Endothelial cell (in vitro differentiated cells): ENCODE data around the gene GNL2. TPM values are rescaled to one million over a fixed set of nuclear protein-coding genes. Genes with fewer than 3 reads are reported as not detected.
"Not testable (repeated sequence)": the region's sequence is repeated elsewhere in the genome, so short reads cannot be mapped to it uniquely, and the experiment has no call there.

Source experiments
- DNase-seq: peaks from one replicate; pipeline ENCODE4 v3.0.0; 2021; ENCODE audit warnings: low spot score
- H3K27ac Mint-ChIP-seq: one replicate; pipeline ENCODE4 v1.8.0; 2021; ENCODE audit warnings: mixed read lengths, inconsistent platforms; ENCODE audit not compliant: unreplicated experiment
- H3K27me3 Mint-ChIP-seq: one replicate; pipeline ENCODE4 v1.8.0; 2021; ENCODE audit warnings: mild to moderate bottlenecking, moderate library complexity, mixed read lengths, inconsistent platforms; ENCODE audit not compliant: unreplicated experiment
- H3K36me3 Mint-ChIP-seq: one replicate; pipeline ENCODE4 v1.8.0; 2021; ENCODE audit warnings: mild to moderate bottlenecking, low read depth, mixed read lengths, inconsistent platforms; ENCODE audit not compliant: unreplicated experiment
- H3K4me1 Mint-ChIP-seq: one replicate; pipeline ENCODE4 v1.8.0; 2021; ENCODE audit warnings: mild to moderate bottlenecking, mixed read lengths, inconsistent platforms; ENCODE audit not compliant: unreplicated experiment
- H3K4me3 Mint-ChIP-seq: one replicate; pipeline ENCODE4 v1.8.0; 2021; ENCODE audit warnings: mild to moderate bottlenecking, mixed read lengths, inconsistent platforms; ENCODE audit not compliant: unreplicated experiment
- H3K9me3 Mint-ChIP-seq: one replicate; pipeline ENCODE4 v1.8.0; 2021; ENCODE audit warnings: mixed read lengths, inconsistent platforms; ENCODE audit not compliant: unreplicated experiment
- CTCF ChIP-seq: fragments of 200-600 bp; sonication (generic); IDR thresholded peaks from one replicate; pipeline ENCODE4 v1.5.0; 2021; ENCODE audit warnings: antibody characterized with exemption; ENCODE audit not compliant: unreplicated experiment
- total RNA-seq: library from RNA; stranded (reverse); fragmentation: NEBNext Ultra II Directional; extraction: Animal tissue kit (Norgen Biotek cat#: 25700); gene quantifications from one replicate; pipeline ENCODE4 v1.2.1, GENCODE V29; 2021; ENCODE audit not compliant: unreplicated experiment

GNL2 gene
- total RNA-seq, 1 donor from 2014 or later = 38.9 TPM

GRCh38 chr1:37519613-37520012 lies 76.1 kb downstream of the GNL2 start:
- Mint-ChIP-seq H3K36me3 (peaks cover 5% of the 10 kb centered on the region), H3K4me3 (no peak overlapping the region), H3K9me3 (no peaks in the 10 kb centered on the region)

GRCh38 chr1:37518929-37519328 lies 76.8 kb downstream of the GNL2 start:
- H3K4me3 Mint-ChIP-seq, DNase-seq, H3K27me3 Mint-ChIP-seq, H3K27ac Mint-ChIP-seq, H3K9me3 Mint-ChIP-seq, H3K36me3 Mint-ChIP-seq: not testable (repeated sequence)
- peaks cover 13% of the 10 kb centered on the region for H3K4me1 Mint-ChIP-seq

More at GRCh38 chr1:37519613-37520012, 76.1 kb downstream of the GNL2 start:
- Mint-ChIP-seq H3K27ac (no peak overlapping the region), H3K4me1 (peaks cover 11% of the 10 kb centered on the region), H3K27me3 (peaks cover 6% of the 10 kb centered on the region)
- DNase-seq = no peak
- no peak for TF ChIP-seq CTCF

GRCh38 chr1:37518241-37518640 lies 77.5 kb downstream of the GNL2 start:
- not testable (repeated sequence) for H3K4me3 Mint-ChIP-seq, H3K27me3 Mint-ChIP-seq, DNase-seq, H3K27ac Mint-ChIP-seq, H3K9me3 Mint-ChIP-seq, H3K36me3 Mint-ChIP-seq
- peaks cover 15% of the 10 kb centered on the region for H3K4me1 Mint-ChIP-seq

GRCh38 chr1:37517569-37517968 lies 78.2 kb downstream of the GNL2 start:
- TF ChIP-seq CTCF = no peak
- no peak overlapping the region for H3K4me3 Mint-ChIP-seq
- no peaks in the 10 kb centered on the region for H3K9me3 Mint-ChIP-seq
- no peak overlapping the region for H3K27ac Mint-ChIP-seq
- DNase-seq = no peak
- peaks cover 8% of the 10 kb centered on the region for H3K27me3 Mint-ChIP-seq
- H3K4me1 Mint-ChIP-seq = peaks cover 16% of the 10 kb centered on the region
- H3K36me3 Mint-ChIP-seq = peaks cover 5% of the 10 kb centered on the region

Other genes starting within 250 kb of the GNL2 start
- gene ZC3H12A, start 121.4 kb downstream of the GNL2 start, total RNA-seq = 5.4 TPM
- gene MEAF6, start 81.2 kb downstream of the GNL2 start, total RNA-seq = 50.6 TPM
- gene SNIP1, start 41.6 kb downstream of the GNL2 start, total RNA-seq = 21.4 TPM
- 13.0 TPM for gene DNALI1, start 39.0 kb downstream of the GNL2 start, total RNA-seq
- not detected for gene RSPO1, start 39.0 kb upstream of the GNL2 start, total RNA-seq
- gene CDCA8, start 96.6 kb upstream of the GNL2 start, total RNA-seq = 7.8 TPM
- 0.13 TPM for gene EPHA10, start 169.2 kb upstream of the GNL2 start, total RNA-seq
- gene MANEAL, start 197.9 kb upstream of the GNL2 start, total RNA-seq = 0.36 TPM
- 29.4 TPM for gene C1orf122, start 211.9 kb upstream of the GNL2 start, total RNA-seq
- 11.9 TPM for gene YRDC, start 212.3 kb upstream of the GNL2 start, total RNA-seq